Erythroblast (primary cell): Measurements from ENCODE around the gene TENM4.

Source experiments
- GATA1 ChIP-seq: IDR thresholded peaks from 2 replicates; pipeline ENCODE4 v1.6.1; 2011; ENCODE audit warnings: low read depth, mild to moderate bottlenecking, control low read depth, low read length, moderate library complexity
- POLR2A ChIP-seq: IDR thresholded peaks from 2 replicates; pipeline ENCODE4 v1.6.1; 2011; ENCODE audit warnings: mild to moderate bottlenecking, low read length

GRCh38 chr11:79019277-79019676 lies 421.6 kb downstream of the TENM4 start:
- TF ChIP-seq POLR2A (no peak), GATA1 (no peak)
